Measurements from ENCODE around the gene GXYLT2. TPM values are rescaled to one million over a fixed set of nuclear protein-coding genes. Genes with fewer than 3 reads are reported as not detected.
"Not testable (repeated sequence)": the region's sequence is repeated elsewhere in the genome, so short reads cannot be mapped to it uniquely, and the experiment has no call there.

Gene GXYLT2
- total and polyA plus RNA-seq, 3 donors from 2014 or later = 9.7 to 27.8 (median 17.6) TPM

DNA sequence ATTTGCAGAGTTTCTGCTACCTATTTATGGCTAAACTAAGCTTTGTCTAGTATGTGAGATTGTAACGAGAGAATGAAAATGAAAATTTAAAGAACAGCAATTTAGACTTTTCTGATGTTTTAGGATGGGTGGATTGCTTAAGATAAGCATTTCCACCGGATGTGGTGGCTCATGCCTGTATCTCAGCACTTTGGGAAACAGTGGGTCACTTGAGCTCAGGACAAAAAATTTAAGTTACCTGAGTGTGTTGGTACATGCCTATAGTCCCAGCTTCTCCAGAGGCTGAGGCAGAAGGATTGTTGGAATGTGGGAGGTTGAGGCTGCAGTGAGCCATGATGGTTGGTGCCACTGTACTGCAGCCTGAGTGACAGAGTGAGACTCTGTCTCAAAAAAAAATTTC, 112.1 kb downstream of the GXYLT2 start:
- Histone ChIP-seq H3K4me3 (no peak overlapping the region), H3K27ac (no peak overlapping the region), H3K27me3 (no peaks in the 10 kb centered on the region), H3K9me3 (no peaks in the 10 kb centered on the region), H3K36me3 (ENCODE audit: low read depth, missing control alignments) (no peaks in the 10 kb centered on the region), H3K4me1 (peaks cover 28% of the 10 kb centered on the region)
- DNase-seq = no peak
- intact Hi-C loops (cut with DNase I; ENCODE audit: low total_unique reads) = no loop called here
- TF ChIP-seq POLR2A (IDR thresholded peaks at IDR 0.05) = no peak
- TF ChIP-seq, protein P1, sequence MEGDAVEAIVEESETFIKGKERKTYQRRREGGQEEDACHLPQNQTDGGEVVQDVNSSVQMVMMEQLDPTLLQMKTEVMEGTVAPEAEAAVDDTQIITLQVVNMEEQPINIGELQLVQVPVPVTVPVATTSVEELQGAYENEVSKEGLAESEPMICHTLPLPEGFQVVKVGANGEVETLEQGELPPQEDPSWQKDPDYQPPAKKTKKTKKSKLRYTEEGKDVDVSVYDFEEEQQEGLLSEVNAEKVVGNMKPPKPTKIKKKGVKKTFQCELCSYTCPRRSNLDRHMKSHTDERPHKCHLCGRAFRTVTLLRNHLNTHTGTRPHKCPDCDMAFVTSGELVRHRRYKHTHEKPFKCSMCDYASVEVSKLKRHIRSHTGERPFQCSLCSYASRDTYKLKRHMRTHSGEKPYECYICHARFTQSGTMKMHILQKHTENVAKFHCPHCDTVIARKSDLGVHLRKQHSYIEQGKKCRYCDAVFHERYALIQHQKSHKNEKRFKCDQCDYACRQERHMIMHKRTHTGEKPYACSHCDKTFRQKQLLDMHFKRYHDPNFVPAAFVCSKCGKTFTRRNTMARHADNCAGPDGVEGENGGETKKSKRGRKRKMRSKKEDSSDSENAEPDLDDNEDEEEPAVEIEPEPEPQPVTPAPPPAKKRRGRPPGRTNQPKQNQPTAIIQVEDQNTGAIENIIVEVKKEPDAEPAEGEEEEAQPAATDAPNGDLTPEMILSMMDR (IDR thresholded peaks at IDR 0.05) = no peak
- WGBS, 2 donors = 39 to 53% methylated on average over 2 of the region's 2 CpGs

DNA sequence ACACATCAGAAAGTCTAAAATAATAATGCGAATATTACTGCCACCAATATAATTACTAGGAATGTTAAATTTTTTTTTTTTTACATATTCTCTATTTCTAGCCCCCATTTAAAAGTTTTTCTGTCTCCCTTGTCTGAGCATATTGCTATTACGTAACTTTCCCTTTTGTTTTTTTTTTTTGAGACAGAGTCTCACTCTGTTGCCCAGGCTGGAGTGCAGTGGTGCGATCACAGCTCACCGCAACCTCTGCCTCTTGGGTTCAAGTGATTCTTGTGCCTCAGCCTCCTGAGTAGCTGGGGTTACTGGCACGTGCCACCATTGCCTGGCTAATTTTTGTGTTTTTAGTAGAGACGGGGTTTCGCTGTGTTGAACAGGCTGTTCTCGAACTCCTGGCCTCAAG, 115.2 kb downstream of the GXYLT2 start:
- intact Hi-C loops (cut with DNase I; ENCODE audit: low total_unique reads); H3K27ac ChIP-seq; H3K4me3 ChIP-seq; H3K9me3 ChIP-seq; H3K27me3 ChIP-seq; DNase-seq; H3K36me3 ChIP-seq (ENCODE audit: low read depth, missing control alignments): not testable (repeated sequence)
- H3K4me1 ChIP-seq = peaks cover 26% of the 10 kb centered on the region
- WGBS, 2 donors = 77 to 82% methylated on average over 8 of the region's 8 CpGs

DNA sequence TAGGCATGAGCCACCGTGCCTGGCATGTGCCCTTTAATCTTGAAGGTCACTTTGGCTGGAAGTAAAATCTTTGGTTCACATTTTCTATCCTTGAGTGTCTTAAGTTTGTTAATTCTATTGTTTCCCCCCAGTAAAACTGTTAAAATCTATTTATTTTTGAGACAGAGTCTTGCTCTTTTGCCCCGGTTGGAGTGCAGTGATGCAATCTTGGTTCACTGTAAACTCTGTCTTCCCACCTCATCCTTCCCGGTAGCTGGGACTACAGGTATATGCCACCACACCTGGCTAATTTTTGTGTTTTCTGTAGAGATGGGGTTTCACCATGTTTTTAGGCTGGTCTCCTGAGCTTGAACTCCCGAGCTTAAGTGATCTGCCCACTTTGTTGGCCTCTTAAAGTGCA, 116.5 kb downstream of the GXYLT2 start:
- H3K4me3 ChIP-seq = no peak overlapping the region
- H3K27me3 ChIP-seq = no peaks in the 10 kb centered on the region
- H3K27ac ChIP-seq = no peak overlapping the region
- H3K9me3 ChIP-seq = no peaks in the 10 kb centered on the region
- intact Hi-C loops (cut with DNase I; ENCODE audit: low total_unique reads) = no loop called here
- WGBS, 2 donors = 71% methylated on average over 4 of the region's 4 CpGs
- no peak for DNase-seq
- H3K36me3 ChIP-seq (ENCODE audit: low read depth, missing control alignments) = no peaks in the 10 kb centered on the region
- H3K4me1 ChIP-seq = peaks cover 17% of the 10 kb centered on the region
- no peak for TF ChIP-seq POLR2A (IDR thresholded peaks at IDR 0.05)
- TF ChIP-seq, protein P1 (IDR thresholded peaks at IDR 0.05) = no peak

DNA sequence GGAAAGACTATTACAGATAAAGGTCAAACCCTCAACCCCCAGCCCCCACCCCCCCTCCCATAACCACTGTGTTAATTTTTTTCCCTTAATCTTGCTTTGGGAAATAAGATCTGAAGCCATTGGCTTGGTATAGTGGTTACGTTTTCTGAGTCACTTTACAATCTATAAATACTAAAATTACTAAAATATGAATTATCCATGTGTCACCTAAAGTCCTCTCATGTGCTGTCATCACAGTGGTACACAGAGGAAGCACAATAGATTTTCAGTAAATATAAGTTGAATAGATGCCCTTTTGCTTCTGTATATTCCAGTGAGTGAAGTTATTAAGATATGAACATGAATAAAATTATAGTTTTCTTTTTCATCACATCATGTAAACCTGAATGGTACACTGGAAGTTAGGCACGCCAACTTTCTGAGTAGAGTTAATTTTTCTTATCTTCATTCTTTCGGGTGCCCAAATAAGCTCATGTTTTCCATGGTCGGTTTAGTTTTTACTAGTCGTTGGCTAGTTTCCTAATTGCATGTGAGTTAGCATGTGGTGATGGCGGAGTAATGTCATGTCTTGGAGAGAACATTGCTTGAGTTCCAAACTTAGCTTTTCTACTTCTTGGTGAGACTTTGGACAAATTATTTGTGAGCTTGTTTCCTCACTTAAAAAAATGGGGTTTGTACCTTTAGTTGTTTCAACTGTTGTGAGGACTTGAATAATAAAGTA, 120.3 kb downstream of the GXYLT2 start:
- DNase-seq = no peak
- TF ChIP-seq, protein P1 (IDR thresholded peaks at IDR 0.05) = no peak
- TF ChIP-seq POLR2A (IDR thresholded peaks at IDR 0.05) = no peak
- peaks cover 9% of the 10 kb centered on the region for H3K4me1 ChIP-seq
- intact Hi-C loops (cut with DNase I; ENCODE audit: low total_unique reads) = no loop called here
- no peaks in the 10 kb centered on the region for H3K9me3 ChIP-seq
- H3K27me3 ChIP-seq = no peaks in the 10 kb centered on the region
- no peak overlapping the region for H3K27ac ChIP-seq
- WGBS, 2 donors = 51 to 56% methylated on average over 6 of the region's 6 CpGs
- no peaks in the 10 kb centered on the region for H3K36me3 ChIP-seq (ENCODE audit: low read depth, missing control alignments)
- H3K4me3 ChIP-seq = no peak overlapping the region

DNA sequence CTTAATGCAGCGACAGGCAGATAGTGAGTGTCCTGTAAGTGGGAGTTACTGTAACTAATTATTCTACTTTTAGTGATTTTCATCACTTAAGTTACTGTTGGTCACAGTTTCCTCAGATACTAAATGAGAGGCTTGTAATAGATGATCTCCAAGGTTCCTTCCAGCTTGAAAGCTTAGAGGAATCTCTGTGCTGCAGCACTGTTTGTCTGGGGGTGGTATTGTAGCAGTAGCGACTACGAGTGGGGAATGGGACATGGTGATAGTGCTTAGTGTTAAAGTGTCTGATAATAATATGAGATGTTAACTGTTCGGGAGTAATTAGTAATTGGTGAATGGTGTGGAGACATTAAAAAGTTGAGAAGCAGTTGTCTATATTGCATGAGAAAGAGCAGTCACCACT, 121.2 kb downstream of the GXYLT2 start:
- no peak for DNase-seq
- Histone ChIP-seq H3K27ac (no peak overlapping the region), H3K4me1 (peaks cover 9% of the 10 kb centered on the region), H3K27me3 (no peaks in the 10 kb centered on the region), H3K4me3 (no peak overlapping the region), H3K9me3 (no peaks in the 10 kb centered on the region), H3K36me3 (ENCODE audit: low read depth, missing control alignments) (no peaks in the 10 kb centered on the region)
- intact Hi-C loops (cut with DNase I; ENCODE audit: low total_unique reads) = no loop called here
- TF ChIP-seq POLR2A (IDR thresholded peaks at IDR 0.05) = no peak
- TF ChIP-seq, protein P1 (IDR thresholded peaks at IDR 0.05) = no peak
- WGBS, 2 donors = 60 to 81% methylated on average over 4 of the region's 4 CpGs
